Keratinocyte (primary cell): Measurements from ENCODE around the gene IL17RC. TPM values are rescaled to one million over a fixed set of nuclear protein-coding genes. Genes with fewer than 3 reads are reported as not detected.

ENCODE experiments used
- DNase-seq: peaks from one replicate; pipeline ENCODE4 v3.0.0-alpha.2; 2011; ENCODE audit warnings: low read depth, missing footprints, low spot score
- FAIRE-seq: peaks from 2 replicates; lab custom pipeline; 2011; peaks lifted over from hg19 to GRCh38; lab: Jason Lieb, UNC
- H2AFZ ChIP-seq: 2 replicates; pipeline ENCODE4 v1.6.0; 2012; ENCODE audit warnings: low read length, control low read depth, inconsistent platforms; ENCODE audit not compliant: control insufficient read depth
- H3K27ac ChIP-seq: 2 replicates; pipeline ENCODE4 v1.5.1; 2011; ENCODE audit warnings: low read length; ENCODE audit not compliant: control insufficient read depth, insufficient read depth
- H3K27me3 ChIP-seq: 3 replicates; pipeline ENCODE4 v1.6.0; 2011; ENCODE audit warnings: low read length; ENCODE audit not compliant: control insufficient read depth, insufficient read depth; ENCODE audit errors: extremely low read depth
- H3K36me3 ChIP-seq, 2 experiments: 2 replicates in 1 of 2; 3 replicates in 1 of 2; pipeline ENCODE4 v1.5.1; 2011; ENCODE audit warnings: low read length in 2 of 2, mild to moderate bottlenecking in 1 of 2; ENCODE audit not compliant: control insufficient read depth in 2 of 2, insufficient read depth in 2 of 2; ENCODE audit errors: extremely low read depth in 1 of 2
- H3K4me1 ChIP-seq: 3 replicates; pipeline ENCODE4 v1.5.1; 2011; ENCODE audit warnings: low read length; ENCODE audit not compliant: control insufficient read depth, insufficient read depth; ENCODE audit errors: extremely low read depth
- H3K4me2 ChIP-seq: 3 replicates; pipeline ENCODE4 v1.6.0; 2011; ENCODE audit warnings: low read depth, low read length; ENCODE audit not compliant: control insufficient read depth, insufficient read depth; ENCODE audit errors: extremely low read depth
- H3K4me3 ChIP-seq, 3 experiments: fragments of 200-600 bp in 1 of 3; sonication (generic) in 1 of 3; 2 replicates in 2 of 3; 3 replicates in 1 of 3; pipeline ENCODE4 v1.5.1; 2011 to 2016; ENCODE audit warnings: low read length in 3 of 3, mild to moderate bottlenecking in 3 of 3, control low read depth in 2 of 3, inconsistent platforms in 1 of 3, low read depth in 1 of 3, mixed read lengths in 1 of 3, mixed run types in 1 of 3, moderate library complexity in 1 of 3; ENCODE audit not compliant: control insufficient read depth in 2 of 3, insufficient read depth in 2 of 3; ENCODE audit errors: extremely low read depth in 1 of 3
- H3K79me2 ChIP-seq: 2 replicates; pipeline ENCODE4 v1.6.0; 2012; ENCODE audit warnings: low read length; ENCODE audit not compliant: control insufficient read depth, insufficient read depth
- H3K9ac ChIP-seq: 3 replicates; pipeline ENCODE4 v1.6.0; 2011; ENCODE audit warnings: low read length; ENCODE audit not compliant: control insufficient read depth, insufficient read depth; ENCODE audit errors: extremely low read depth
- H3K9me1 ChIP-seq: 3 replicates; pipeline ENCODE4 v1.6.0; 2011; ENCODE audit warnings: low read length; ENCODE audit not compliant: control insufficient read depth, insufficient read depth; ENCODE audit errors: extremely low read depth
- H3K9me3 ChIP-seq: 2 replicates; pipeline ENCODE4 v1.5.1; 2012; ENCODE audit warnings: low read depth, low read length; ENCODE audit not compliant: control insufficient read depth
- H4K20me1 ChIP-seq: 3 replicates; pipeline ENCODE4 v1.6.0; 2011; ENCODE audit warnings: low read length; ENCODE audit not compliant: control insufficient read depth, insufficient read depth; ENCODE audit errors: extremely low read depth
- EZH2 ChIP-seq: IDR thresholded peaks from one replicate; pipeline ENCODE4 v1.6.1; 2012; ENCODE audit warnings: inconsistent platforms, mild to moderate bottlenecking, low read length, moderate library complexity
- dilution Hi-C: fragments of 300-500 bp; cut with MboI; formaldehyde crosslinking; loops from one replicate; pipeline ENCODE4 v1.7.0; 2020; ENCODE audit warnings: low sequenced_read_pairs; ENCODE audit not compliant: extremely low pct_ligation_motif_present
- polyA plus RNA-seq, 5 experiments: library from polyadenylated mRNA; depleted of rRNA in 3 of 5; stranded (reverse) in 3 of 5; stranded (forward) in 1 of 5; unstranded in 1 of 5; fragments of >200 nt; gene quantifications; 1 replicate in 1 of 5; 2 replicates in 3 of 5; 3 replicates in 1 of 5; pipeline versions ENCODE4 v1.2.1 to v1.2.3, GENCODE V29; 2011 to 2012; ENCODE audit warnings: missing spikeins in 2 of 5, low read depth in 1 of 5, low replicate concordance in 1 of 5
- TF ChIP-seq, protein P1 (sequence below), 3 experiments: IDR thresholded peaks in 1 of 3; conservative IDR thresholded peaks in 1 of 3; optimal IDR thresholded peaks in 1 of 3; 2 replicates in 2 of 3; 3 replicates in 1 of 3; pipeline versions ENCODE3 to v1.5.1; 2011; ENCODE audit warnings: low read length in 3 of 3, mild to moderate bottlenecking in 3 of 3, moderate library complexity in 2 of 3, control low read depth in 1 of 3, inconsistent platforms in 1 of 3; ENCODE audit not compliant: insufficient read depth in 2 of 3; ENCODE audit errors: extremely low read depth in 1 of 3

Gene IL17RC
- polyA plus RNA-seq, 1 donor (not counting 4 experiments of a cell fraction or from before 2014, with no cell fraction given) = 6.3 TPM

DNA sequence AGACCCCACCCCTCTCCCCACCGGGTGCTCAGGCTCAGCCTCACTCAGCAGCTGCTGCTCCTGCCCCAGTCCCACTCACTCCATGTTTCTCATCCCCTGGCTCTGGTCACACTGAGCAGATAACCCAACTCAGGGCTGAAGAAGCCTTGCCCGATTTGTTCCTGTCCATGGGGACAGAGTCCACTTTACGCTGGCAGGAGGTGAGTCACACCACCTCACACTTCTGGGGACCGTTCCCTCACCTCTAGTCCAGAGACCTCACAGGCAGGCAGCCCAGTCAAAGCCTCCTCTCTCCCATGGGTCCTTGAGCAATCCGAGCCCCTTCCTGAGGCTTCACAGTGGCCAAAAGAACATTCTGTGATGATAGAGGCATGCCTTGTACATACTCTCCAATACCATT, 38.2 kb upstream of the IL17RC start:
- no peak overlapping the region for H3K4me2 ChIP-seq
- no peak for FAIRE-seq
- H3K27ac ChIP-seq = no peak overlapping the region

DNA sequence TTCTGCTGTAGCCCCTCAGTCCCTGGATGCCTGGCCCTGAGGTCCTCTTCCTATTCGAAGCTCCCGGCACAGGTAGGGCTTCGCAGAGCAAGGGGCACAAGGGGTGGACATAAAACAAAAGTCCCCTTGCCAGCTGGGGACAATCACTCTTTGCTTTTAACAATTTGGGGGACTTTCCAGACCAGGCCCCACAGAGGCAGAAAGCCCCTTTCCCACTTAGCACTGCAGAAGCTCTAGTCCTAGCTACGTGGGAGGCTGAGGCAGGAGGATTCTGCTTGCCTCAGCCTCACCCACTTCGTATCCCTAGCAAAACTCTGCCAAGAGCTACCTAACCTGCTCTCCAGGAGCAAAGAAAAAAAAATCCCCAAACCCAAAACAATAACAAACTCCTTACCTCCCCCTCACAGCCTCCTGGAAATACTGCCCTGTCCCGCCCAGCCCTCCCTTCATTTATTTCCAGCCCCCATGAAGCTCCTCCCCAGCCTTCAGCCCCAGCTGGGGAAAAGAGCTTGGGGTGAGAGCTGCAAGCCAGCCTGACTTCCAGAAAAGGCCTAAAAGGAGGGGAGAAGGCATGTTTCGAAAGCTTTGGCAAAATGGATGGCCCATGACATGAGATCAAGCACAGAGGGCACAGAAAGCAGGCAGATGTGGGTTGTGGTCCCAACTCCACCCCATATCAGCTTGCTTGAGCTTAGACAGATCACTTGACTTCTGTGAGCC, 36.9 kb upstream of the IL17RC start, which contains the start of gene CIDEC:
Gene CIDEC, minus strand, starts transcription at position 424 of the 720 bp plus-strand sequence. CDS start 1,767 bp downstream, outside the sequence.
- H2AFZ ChIP-seq = no peak within 1 kb of the TSS
- no peak within 1 kb of the TSS for H3K9ac ChIP-seq
- no peak within 1 kb of the TSS for H3K4me3 ChIP-seq
- DNase-seq (no peak), FAIRE-seq (no peak)
- no peaks in the 10 kb centered on the region for H3K36me3 ChIP-seq
- no peaks in the 10 kb centered on the region for H3K9me3 ChIP-seq
- no peaks in the 10 kb centered on the region for H4K20me1 ChIP-seq
- H3K4me2 ChIP-seq = no peak within 1 kb of the TSS
- peaks cover 18% of the 10 kb centered on the region for H3K4me1 ChIP-seq
- no peak for TF ChIP-seq EZH2
- TF ChIP-seq, protein P1, sequence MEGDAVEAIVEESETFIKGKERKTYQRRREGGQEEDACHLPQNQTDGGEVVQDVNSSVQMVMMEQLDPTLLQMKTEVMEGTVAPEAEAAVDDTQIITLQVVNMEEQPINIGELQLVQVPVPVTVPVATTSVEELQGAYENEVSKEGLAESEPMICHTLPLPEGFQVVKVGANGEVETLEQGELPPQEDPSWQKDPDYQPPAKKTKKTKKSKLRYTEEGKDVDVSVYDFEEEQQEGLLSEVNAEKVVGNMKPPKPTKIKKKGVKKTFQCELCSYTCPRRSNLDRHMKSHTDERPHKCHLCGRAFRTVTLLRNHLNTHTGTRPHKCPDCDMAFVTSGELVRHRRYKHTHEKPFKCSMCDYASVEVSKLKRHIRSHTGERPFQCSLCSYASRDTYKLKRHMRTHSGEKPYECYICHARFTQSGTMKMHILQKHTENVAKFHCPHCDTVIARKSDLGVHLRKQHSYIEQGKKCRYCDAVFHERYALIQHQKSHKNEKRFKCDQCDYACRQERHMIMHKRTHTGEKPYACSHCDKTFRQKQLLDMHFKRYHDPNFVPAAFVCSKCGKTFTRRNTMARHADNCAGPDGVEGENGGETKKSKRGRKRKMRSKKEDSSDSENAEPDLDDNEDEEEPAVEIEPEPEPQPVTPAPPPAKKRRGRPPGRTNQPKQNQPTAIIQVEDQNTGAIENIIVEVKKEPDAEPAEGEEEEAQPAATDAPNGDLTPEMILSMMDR (optimal IDR thresholded peaks at IDR 0.05 in 1 of 3, IDR thresholded peaks at IDR 0.05 in 1 of 3, conservative IDR thresholded peaks at IDR 0.05 in 1 of 3; ENCODE audit: extremely low read depth in 1 of 3, insufficient read depth in 2 of 3, low read length in 3 of 3) = no peak
- dilution Hi-C loops = no loop called here
- no peaks in the 10 kb centered on the region for H3K9me1 ChIP-seq
- H3K27me3 ChIP-seq = no peaks in the 10 kb centered on the region
- no peak within 1 kb of the TSS for H3K27ac ChIP-seq
- no peaks in the 10 kb centered on the region for H3K79me2 ChIP-seq

More for the DNA sequence above, 38.2 kb upstream of the IL17RC start:
- no peak for DNase-seq
- Histone ChIP-seq H2AFZ (no peak overlapping the region), H3K9ac (no peak overlapping the region), H3K4me3 (no peak overlapping the region), H3K9me1 (no peaks in the 10 kb centered on the region), H4K20me1 (no peaks in the 10 kb centered on the region), H3K79me2 (no peaks in the 10 kb centered on the region), H3K4me1 (peaks cover 5% of the 10 kb centered on the region), H3K9me3 (no peaks in the 10 kb centered on the region), H3K36me3 (no peaks in the 10 kb centered on the region), H3K27me3 (no peaks in the 10 kb centered on the region)
- TF ChIP-seq EZH2 = no peak
- TF ChIP-seq, protein P1 (optimal IDR thresholded peaks at IDR 0.05 in 1 of 3, IDR thresholded peaks at IDR 0.05 in 1 of 3, conservative IDR thresholded peaks at IDR 0.05 in 1 of 3; ENCODE audit: extremely low read depth in 1 of 3, insufficient read depth in 2 of 3, low read length in 3 of 3) = no peak
- dilution Hi-C loops = no loop called here
